SU-DHL-6 (cell line): Measurements from ENCODE around the gene KLHDC2.

Source experiments
- CTCF ChIP-seq: fragments of 200-600 bp; sonication (generic); IDR thresholded peaks from one replicate; pipeline ENCODE4 v1.5.1; 2017; ENCODE audit warnings: antibody characterized with exemption, mild to moderate bottlenecking, low read length, moderate library complexity; ENCODE audit not compliant: insufficient read depth, poor library complexity, severe bottlenecking
- EZH2phosphoT487 ChIP-seq: fragments of 200-600 bp; sonication (generic), shearing (Covaris generic); conservative IDR thresholded peaks from 2 replicates; pipeline ENCODE4 v1.6.1; 2018; ENCODE audit warnings: mild to moderate bottlenecking, antibody characterized with exemption, low read length, moderate library complexity, mixed read lengths

- peak; percentile 38 for TF ChIP-seq CTCF
- TF ChIP-seq EZH2phosphoT487 = no peak
Measured at GRCh38 chr14:49767571-49768300, at the start of gene KLHDC2.
